BJ (cell line): ENCODE data around the gene GEMIN4. TPM values are rescaled to one million over a fixed set of nuclear protein-coding genes. Genes with fewer than 3 reads are reported as not detected.

ENCODE experiments used
- CTCF ChIA-PET: fragments of 350-600 bp; formaldehyde crosslinking; extraction: SDS; loops from one replicate; lab custom pipeline; 2021; ENCODE audit warnings: antibody characterized with exemption, inconsistent platforms; lab: Yijun Ruan, JAX
- POLR2A ChIA-PET: fragments of 300-600 bp; sonication (Branson Sonifier 250); formaldehyde crosslinking; extraction: SDS; loops from one replicate; lab custom pipeline; 2021; ENCODE audit warnings: antibody characterized with exemption; lab: Charles Lee
- DNase-seq: peaks from one replicate; pipeline ENCODE4 v3.0.0-alpha.2; 2011; ENCODE audit warnings: low read depth
- H3K27me3 ChIP-seq: 2 replicates; pipeline ENCODE4 v1.6.0; 2011; ENCODE audit warnings: low read length; ENCODE audit not compliant: control insufficient read depth, insufficient read depth
- H3K36me3 ChIP-seq: 2 replicates; pipeline ENCODE4 v1.5.1; 2011; ENCODE audit warnings: low read length; ENCODE audit not compliant: control insufficient read depth, insufficient read depth
- H3K4me3 ChIP-seq: 2 replicates; pipeline ENCODE4 v1.5.1; 2011; ENCODE audit warnings: low read depth, mild to moderate bottlenecking, control low read depth, low read length
- polyA plus RNA-seq: library from polyadenylated mRNA; depleted of rRNA; stranded (reverse); fragments of >200 nt; gene quantifications from 2 replicates; pipeline ENCODE4 v1.2.3, GENCODE V29; 2011
- TF ChIP-seq, protein P1 (sequence below): IDR thresholded peaks from 2 replicates; pipeline ENCODE4 v1.5.1; 2011; ENCODE audit warnings: low read depth, mild to moderate bottlenecking, control low read depth, inconsistent platforms, low read length, moderate library complexity; ENCODE audit not compliant: insufficient read depth

Gene GEMIN4
- polyA plus RNA-seq, 1 experiment, result 15.7 TPM

DNA sequence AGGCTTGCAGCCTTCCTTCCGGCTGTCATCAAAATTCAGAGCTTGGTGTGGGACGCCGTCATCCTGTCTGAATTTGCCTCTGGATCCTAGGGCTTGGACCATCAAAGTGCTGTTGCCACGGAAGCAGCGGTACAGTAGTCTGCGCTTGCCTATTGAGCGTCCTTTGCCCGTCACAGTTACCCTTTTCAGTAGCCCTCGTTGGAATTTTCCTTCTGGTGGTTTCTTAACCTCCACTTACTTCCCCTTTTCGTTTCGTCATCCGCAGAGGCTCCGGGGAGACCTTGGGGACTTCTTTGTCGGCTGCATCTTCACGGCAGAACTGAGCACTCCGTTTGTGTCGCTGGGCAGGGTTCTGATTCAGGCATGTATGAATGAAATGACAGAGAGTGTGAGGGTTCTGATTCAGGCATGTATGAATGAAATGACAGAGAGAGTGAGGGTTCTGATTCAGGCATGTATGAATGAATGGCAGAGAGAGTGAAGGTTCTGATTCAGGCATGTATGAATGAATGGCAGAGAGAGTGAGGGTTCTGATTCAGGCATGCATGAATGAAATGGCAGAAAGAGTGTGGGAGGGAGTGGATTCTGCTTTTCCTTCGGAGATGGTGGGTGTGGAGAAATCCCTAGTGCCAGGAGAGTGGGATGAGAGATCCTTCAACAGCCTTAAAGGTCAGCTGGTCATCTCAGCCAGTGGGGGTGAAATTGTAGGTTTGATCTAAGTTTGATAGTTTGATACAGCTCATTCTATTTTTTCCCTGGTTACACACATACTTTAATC, 11.6 kb downstream of the GEMIN4 start:
- TF ChIP-seq, protein P1, sequence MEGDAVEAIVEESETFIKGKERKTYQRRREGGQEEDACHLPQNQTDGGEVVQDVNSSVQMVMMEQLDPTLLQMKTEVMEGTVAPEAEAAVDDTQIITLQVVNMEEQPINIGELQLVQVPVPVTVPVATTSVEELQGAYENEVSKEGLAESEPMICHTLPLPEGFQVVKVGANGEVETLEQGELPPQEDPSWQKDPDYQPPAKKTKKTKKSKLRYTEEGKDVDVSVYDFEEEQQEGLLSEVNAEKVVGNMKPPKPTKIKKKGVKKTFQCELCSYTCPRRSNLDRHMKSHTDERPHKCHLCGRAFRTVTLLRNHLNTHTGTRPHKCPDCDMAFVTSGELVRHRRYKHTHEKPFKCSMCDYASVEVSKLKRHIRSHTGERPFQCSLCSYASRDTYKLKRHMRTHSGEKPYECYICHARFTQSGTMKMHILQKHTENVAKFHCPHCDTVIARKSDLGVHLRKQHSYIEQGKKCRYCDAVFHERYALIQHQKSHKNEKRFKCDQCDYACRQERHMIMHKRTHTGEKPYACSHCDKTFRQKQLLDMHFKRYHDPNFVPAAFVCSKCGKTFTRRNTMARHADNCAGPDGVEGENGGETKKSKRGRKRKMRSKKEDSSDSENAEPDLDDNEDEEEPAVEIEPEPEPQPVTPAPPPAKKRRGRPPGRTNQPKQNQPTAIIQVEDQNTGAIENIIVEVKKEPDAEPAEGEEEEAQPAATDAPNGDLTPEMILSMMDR, result no peak
- peaks cover 19% of the 10 kb centered on the region for H3K36me3 ChIP-seq
- no peak for DNase-seq
- CTCF ChIA-PET, result interaction anchor here (0.9 to 1.0 kb wide), 2 partner anchors 12 to 13 kb away, joined by 3 read pairs; no protein-coding TSS in a partner anchor
- no peaks in the 10 kb centered on the region for H3K27me3 ChIP-seq
- no peak overlapping the region for H3K4me3 ChIP-seq
- POLR2A ChIA-PET, result no interaction called here

DNA sequence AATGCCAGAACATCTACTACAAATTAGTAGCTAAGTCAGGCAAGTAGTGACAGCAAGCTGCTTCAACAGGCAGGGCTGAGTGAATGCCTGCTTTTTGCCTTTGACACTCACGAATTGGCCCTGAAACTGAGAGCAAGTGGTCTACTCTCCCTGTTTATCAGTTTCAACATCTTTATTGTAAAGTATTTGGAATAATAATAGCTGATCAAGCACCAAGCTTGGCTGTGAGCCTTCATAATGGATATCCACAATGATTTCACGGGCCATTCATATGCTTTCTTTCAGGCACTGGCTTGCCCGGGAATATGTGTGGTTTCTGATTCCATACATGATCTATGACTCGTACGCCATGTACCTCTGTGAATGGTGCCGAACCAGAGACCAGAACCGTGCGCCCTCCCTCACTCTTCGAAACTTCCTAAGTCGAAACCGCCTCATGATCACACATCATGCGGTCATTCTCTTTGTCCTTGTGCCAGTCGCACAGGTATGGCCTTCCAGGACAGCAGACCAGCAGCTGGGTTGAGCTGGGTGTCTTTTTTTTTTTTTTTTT, 14.4 kb downstream of the GEMIN4 start:
- ChIA-PET CTCF (interaction anchor here (0.7 to 3.7 kb wide), 3 partner anchors 9 to 259 kb away, joined by 3 to 21 read pairs (median 3); partner anchors contain the start of genes GEMIN4 and TIMM22), POLR2A (no interaction called here)
- H3K4me3 ChIP-seq, result no peak overlapping the region
- H3K36me3 ChIP-seq, result peaks cover 11% of the 10 kb centered on the region
- no peaks in the 10 kb centered on the region for H3K27me3 ChIP-seq
- no peak for DNase-seq
- TF ChIP-seq, protein P1, result no peak

- POLR2A ChIA-PET, result no interaction called here
- no peak for DNase-seq
- CTCF ChIA-PET, result no interaction called here
- peaks cover 2% of the 10 kb centered on the region; the same call in 1 of the 2 replicates for H3K36me3 ChIP-seq
- H3K27me3 ChIP-seq, result no peaks in the 10 kb centered on the region
- TF ChIP-seq, protein P1, result no peak
- peak overlapping the region; percentile 75 for H3K4me3 ChIP-seq
These were observed 18.3 kb downstream of the GEMIN4 start for GRCh38 chr17:733743-734142.

DNA sequence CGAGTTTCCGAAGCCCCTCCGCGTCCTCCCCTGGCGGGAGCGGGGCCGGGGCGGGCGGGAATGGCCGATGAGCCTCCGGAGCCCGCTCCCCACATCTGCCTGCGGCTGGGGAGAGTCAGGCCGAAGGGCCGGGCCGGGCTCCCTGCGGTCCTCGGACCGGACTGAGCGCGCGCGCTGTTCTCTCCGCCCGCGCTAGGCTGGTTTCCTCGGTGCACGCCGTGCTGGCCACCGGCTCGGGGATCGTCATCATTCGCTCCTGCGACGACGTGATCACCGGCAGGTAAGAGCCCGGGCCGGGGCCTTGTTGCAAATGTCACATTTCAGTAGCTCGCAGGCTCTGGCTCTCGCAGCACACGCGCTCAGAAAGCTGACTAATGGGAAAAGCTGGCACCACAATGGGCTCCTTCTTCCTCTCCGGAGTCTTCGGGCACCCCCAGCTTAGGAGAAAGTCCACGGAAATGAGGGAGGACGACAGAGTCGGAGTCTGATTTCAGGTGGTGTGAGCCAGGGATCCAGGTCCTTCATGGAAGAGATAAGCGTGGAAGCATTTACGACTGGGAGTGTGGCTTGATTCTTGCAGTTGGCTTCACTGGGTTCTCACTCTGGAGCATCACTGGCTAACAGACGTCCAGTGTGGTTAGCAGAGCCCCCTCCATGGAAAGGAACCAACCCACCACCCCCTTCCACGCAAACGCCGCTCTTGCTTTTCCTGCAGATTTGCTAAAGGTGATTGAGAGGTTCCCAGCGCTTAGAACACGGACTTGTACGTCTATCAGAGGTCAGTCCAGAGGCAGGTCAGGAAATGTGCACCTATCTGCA, 19.0 kb downstream of the GEMIN4 start:
- DNase-seq, result no peak
- H3K36me3 ChIP-seq, result peaks cover 2% of the 10 kb centered on the region; the same call in 1 of the 2 replicates
- POLR2A ChIA-PET, result interaction anchor here (0.6 kb wide), 1 partner anchor 10 kb away, joined by 3 read pairs; no protein-coding TSS in a partner anchor
- no peaks in the 10 kb centered on the region for H3K27me3 ChIP-seq
- CTCF ChIA-PET, result no interaction called here
- TF ChIP-seq, protein P1, result no peak
- peak overlapping the region; percentile 75 for H3K4me3 ChIP-seq
